Measurements from ENCODE around the gene ZNF839. TPM values are rescaled to one million over a fixed set of nuclear protein-coding genes. Genes with fewer than 3 reads are reported as not detected.

Gene ZNF839
- 4.4 and 4.8 TPM in 2 replicates for total RNA-seq (2014; rRNA removed; shearing (Covaris generic); ENCODE audit: low replicate concordance)

GRCh38 chr14:102319351-102320032, at the start of gene ZNF839:
Gene ZNF839 (plus strand): TSS chr14:102319746. CDS start chr14:102319766, 20 bp downstream.
- peak; percentile 87 for DNase-seq
- Histone ChIP-seq H3K36me3 (no peaks in the 10 kb centered on the region; the same call in 1 of the 2 replicates), H3K9me3 (no peaks in the 10 kb centered on the region), H3K4me3 (peak within 1 kb of the TSS; percentile 64), H3K27me3 (no peaks in the 10 kb centered on the region)

- Histone ChIP-seq H3K27me3 (no peaks in the 10 kb centered on the region), H3K4me3 (no peak overlapping the region), H3K9me3 (peaks cover 3% of the 10 kb centered on the region; the same call in 1 of the 2 replicates), H3K36me3 (peaks cover 21% of the 10 kb centered on the region)
- DNase-seq, result no peak
Observed at GRCh38 chr14:102272392-102272791, 47.2 kb upstream of the ZNF839 start.

GRCh38 chr14:102275866-102276265, 43.7 kb upstream of the ZNF839 start:
- H3K4me3 ChIP-seq, result no peak overlapping the region
- no peak for DNase-seq
- no peaks in the 10 kb centered on the region for H3K27me3 ChIP-seq
- peaks cover 3% of the 10 kb centered on the region; the same call in 1 of the 2 replicates for H3K9me3 ChIP-seq
- H3K36me3 ChIP-seq, result peaks cover 42% of the 10 kb centered on the region

- no peak for DNase-seq
- H3K9me3 ChIP-seq, result peaks cover 3% of the 10 kb centered on the region; the same call in 1 of the 2 replicates
Observed at GRCh38 chr14:102277874-102278630, 41.5 kb upstream of the ZNF839 start.

GRCh38 chr14:102278631-102278935, 41.0 kb upstream of the ZNF839 start:
- no peak for DNase-seq

More at GRCh38 chr14:102277874-102278630, 41.5 kb upstream of the ZNF839 start:
- Histone ChIP-seq H3K36me3 (peaks cover 53% of the 10 kb centered on the region), H3K27me3 (no peaks in the 10 kb centered on the region), H3K4me3 (no peak overlapping the region)

GRCh38 chr14:102279282-102279681, 40.3 kb upstream of the ZNF839 start:
- H3K36me3 ChIP-seq, result peaks cover 53% of the 10 kb centered on the region
- DNase-seq, result no peak

More at GRCh38 chr14:102278631-102278935, 41.0 kb upstream of the ZNF839 start:
- Histone ChIP-seq H3K4me3 (no peak overlapping the region), H3K27me3 (no peaks in the 10 kb centered on the region), H3K9me3 (peaks cover 3% of the 10 kb centered on the region; the same call in 1 of the 2 replicates), H3K36me3 (peaks cover 53% of the 10 kb centered on the region)

GRCh38 chr14:102279688-102280348, 39.7 kb upstream of the ZNF839 start:
- Histone ChIP-seq H3K4me3 (no peak overlapping the region), H3K9me3 (peaks cover 3% of the 10 kb centered on the region; the same call in 1 of the 2 replicates), H3K27me3 (no peaks in the 10 kb centered on the region), H3K36me3 (peaks cover 53% of the 10 kb centered on the region)
- DNase-seq, result peak; percentile 92

More at GRCh38 chr14:102279282-102279681, 40.3 kb upstream of the ZNF839 start:
- H3K27me3 ChIP-seq, result no peaks in the 10 kb centered on the region
- H3K4me3 ChIP-seq, result no peak overlapping the region
- H3K9me3 ChIP-seq, result peaks cover 3% of the 10 kb centered on the region; the same call in 1 of the 2 replicates

- H3K36me3 ChIP-seq, result peaks cover 50% of the 10 kb centered on the region
Observed at GRCh38 chr14:102280376-102280962, 39.1 kb upstream of the ZNF839 start.

GRCh38 chr14:102282751-102283465, 36.6 kb upstream of the ZNF839 start:
- DNase-seq, result no peak
- Histone ChIP-seq H3K4me3 (no peak overlapping the region), H3K9me3 (no peaks in the 10 kb centered on the region), H3K27me3 (no peaks in the 10 kb centered on the region), H3K36me3 (peaks cover 28% of the 10 kb centered on the region)

More at GRCh38 chr14:102280376-102280962, 39.1 kb upstream of the ZNF839 start:
- Histone ChIP-seq H3K27me3 (no peaks in the 10 kb centered on the region), H3K9me3 (no peaks in the 10 kb centered on the region), H3K4me3 (no peak overlapping the region)
- peak; percentile 88 for DNase-seq

- no peaks in the 10 kb centered on the region for H3K9me3 ChIP-seq
- H3K4me3 ChIP-seq, result no peak overlapping the region
- no peaks in the 10 kb centered on the region for H3K27me3 ChIP-seq
- no peak for DNase-seq
- peaks cover 28% of the 10 kb centered on the region for H3K36me3 ChIP-seq
Observed at GRCh38 chr14:102283631-102284129, 35.9 kb upstream of the ZNF839 start.

- Histone ChIP-seq H3K27me3 (no peaks in the 10 kb centered on the region), H3K36me3 (peaks cover 21% of the 10 kb centered on the region), H3K9me3 (no peaks in the 10 kb centered on the region), H3K4me3 (no peak overlapping the region)
- DNase-seq, result no peak
Observed at GRCh38 chr14:102285106-102285505, 34.4 kb upstream of the ZNF839 start.

- H3K27me3 ChIP-seq, result no peaks in the 10 kb centered on the region
- DNase-seq, result no peak
Observed at GRCh38 chr14:102288139-102288538, 31.4 kb upstream of the ZNF839 start.

GRCh38 chr14:102292441-102292840, 27.1 kb upstream of the ZNF839 start:
- H3K36me3 ChIP-seq, result peaks cover 13% of the 10 kb centered on the region
- no peaks in the 10 kb centered on the region for H3K9me3 ChIP-seq
- no peak for DNase-seq

More at GRCh38 chr14:102288139-102288538, 31.4 kb upstream of the ZNF839 start:
- H3K9me3 ChIP-seq, result no peaks in the 10 kb centered on the region
- H3K4me3 ChIP-seq, result no peak overlapping the region
- peaks cover 12% of the 10 kb centered on the region for H3K36me3 ChIP-seq

GRCh38 chr14:102293781-102294180, 25.8 kb upstream of the ZNF839 start:
- H3K27me3 ChIP-seq, result no peaks in the 10 kb centered on the region
- H3K4me3 ChIP-seq, result no peak overlapping the region
- H3K36me3 ChIP-seq, result peaks cover 13% of the 10 kb centered on the region
- H3K9me3 ChIP-seq, result no peaks in the 10 kb centered on the region
- no peak for DNase-seq

More at GRCh38 chr14:102292441-102292840, 27.1 kb upstream of the ZNF839 start:
- Histone ChIP-seq H3K4me3 (no peak overlapping the region), H3K27me3 (no peaks in the 10 kb centered on the region)

- Histone ChIP-seq H3K27me3 (no peaks in the 10 kb centered on the region), H3K36me3 (peaks cover 14% of the 10 kb centered on the region), H3K9me3 (no peaks in the 10 kb centered on the region), H3K4me3 (no peak overlapping the region)
- no peak for DNase-seq
Observed at GRCh38 chr14:102295270-102295669, 24.3 kb upstream of the ZNF839 start.

Data from MG63 (cell line).